ENCODE data around the gene CACNA1C. TPM values are rescaled to one million over a fixed set of nuclear protein-coding genes. Genes with fewer than 3 reads are reported as not detected.

The CACNA1C gene
- total RNA-seq, 1 donor from 2014 or later: 102 TPM

- intact Hi-C loops (cut with DNase I): no loop called here
- no peaks in the 10 kb centered on the region for H3K27me3 ChIP-seq
- no peak for DNase-seq (ENCODE audit: low spot score in 2 of 2)
- H3K4me1 ChIP-seq: peaks cover 4 to 44% of the 10 kb centered on the region in 2 donors
- TF ChIP-seq CTCF (IDR thresholded peaks at IDR 0.05): no peak
- no peaks in the 10 kb centered on the region for H3K36me3 ChIP-seq
- H3K9me3 ChIP-seq: no peaks in the 10 kb centered on the region
- H3K27ac ChIP-seq: peak overlapping the region; percentile 91 to 94
- H3K4me3 ChIP-seq: peak overlapping the region; percentile 18 to 38
Measured at GRCh38 chr12:2076196-2076570, 23.4 kb downstream of the CACNA1C start.

GRCh38 chr12:2076728-2077127 lies 23.9 kb downstream of the CACNA1C start:
- Histone ChIP-seq H3K27ac (peak overlapping the region; percentile 91 to 94), H3K4me1 (peaks cover 4 to 44% of the 10 kb centered on the region in 2 donors), H3K9me3 (no peaks in the 10 kb centered on the region), H3K4me3 (peak overlapping the region; percentile 18 to 38), H3K27me3 (no peaks in the 10 kb centered on the region), H3K36me3 (no peaks in the 10 kb centered on the region)
- intact Hi-C loops (cut with DNase I): no loop called here
- DNase-seq (ENCODE audit: low spot score in 2 of 2): no peak
- no peak for TF ChIP-seq CTCF (IDR thresholded peaks at IDR 0.05)

- no peak for DNase-seq (ENCODE audit: low spot score in 2 of 2)
- peaks cover 13 to 55% of the 10 kb centered on the region in 2 donors for H3K4me1 ChIP-seq
- no peaks in the 10 kb centered on the region for H3K9me3 ChIP-seq
- no peak for TF ChIP-seq CTCF (IDR thresholded peaks at IDR 0.05)
- H3K4me3 ChIP-seq: no peak overlapping the region
- H3K27ac ChIP-seq: peak overlapping the region; percentile 78 to 85
- no peaks in the 10 kb centered on the region for H3K36me3 ChIP-seq
- H3K27me3 ChIP-seq: no peaks in the 10 kb centered on the region
- intact Hi-C loops (cut with DNase I): no loop called here
Measured at GRCh38 chr12:2080604-2081003, 27.8 kb downstream of the CACNA1C start.

GRCh38 chr12:2082321-2082720 lies 29.5 kb downstream of the CACNA1C start:
- H3K4me3 ChIP-seq: no peak overlapping the region
- TF ChIP-seq CTCF (IDR thresholded peaks at IDR 0.05): no peak
- no peaks in the 10 kb centered on the region for H3K9me3 ChIP-seq
- peaks cover 11 to 62% of the 10 kb centered on the region in 2 donors for H3K4me1 ChIP-seq
- no peaks in the 10 kb centered on the region for H3K27me3 ChIP-seq
- no peak for DNase-seq (ENCODE audit: low spot score in 2 of 2)
- no peaks in the 10 kb centered on the region for H3K36me3 ChIP-seq
- H3K27ac ChIP-seq: peak overlapping the region; percentile 78 to 85
- intact Hi-C loops (cut with DNase I): no loop called here

GRCh38 chr12:2083008-2083407 lies 30.2 kb downstream of the CACNA1C start:
- TF ChIP-seq CTCF (IDR thresholded peaks at IDR 0.05): no peak
- DNase-seq (ENCODE audit: low spot score in 2 of 2): no peak
- Histone ChIP-seq H3K27me3 (no peaks in the 10 kb centered on the region), H3K36me3 (no peaks in the 10 kb centered on the region), H3K27ac (peak overlapping the region; percentile 78 to 85), H3K4me3 (no peak overlapping the region), H3K9me3 (no peaks in the 10 kb centered on the region), H3K4me1 (peaks cover 11 to 55% of the 10 kb centered on the region in 2 donors)
- intact Hi-C loops (cut with DNase I): no loop called here

GRCh38 chr12:2083561-2083960 lies 30.8 kb downstream of the CACNA1C start:
- no peaks in the 10 kb centered on the region for H3K27me3 ChIP-seq
- no peak for DNase-seq (ENCODE audit: low spot score in 2 of 2)
- TF ChIP-seq CTCF (IDR thresholded peaks at IDR 0.05): no peak
- H3K9me3 ChIP-seq: no peaks in the 10 kb centered on the region
- peaks cover 11 to 56% of the 10 kb centered on the region in 2 donors for H3K4me1 ChIP-seq
- H3K36me3 ChIP-seq: no peaks in the 10 kb centered on the region
- H3K4me3 ChIP-seq: no peak overlapping the region
- intact Hi-C loops (cut with DNase I): no loop called here
- H3K27ac ChIP-seq: peak overlapping the region; percentile 78 to 85
